Nephron (organoid): ENCODE measurements around the gene ACADSB.

Experiments used
- H3K27ac Mint-ChIP-seq, 3 experiments: 2 replicates each; pipeline ENCODE4 v1.8.0; 2020; ENCODE audit warnings: mixed read lengths in 3 of 3, mild to moderate bottlenecking in 2 of 3, moderate library complexity in 1 of 3
- H3K27me3 Mint-ChIP-seq: 2 replicates; pipeline ENCODE4 v1.8.0; 2021; ENCODE audit warnings: low read depth, mild to moderate bottlenecking, moderate library complexity, mixed read lengths
- H3K36me3 Mint-ChIP-seq: 2 replicates; pipeline ENCODE4 v1.8.0; 2020; ENCODE audit warnings: low read depth, mixed read lengths
- H3K4me1 Mint-ChIP-seq: 2 replicates; pipeline ENCODE4 v1.8.0; 2020; ENCODE audit warnings: mixed read lengths
- H3K4me3 Mint-ChIP-seq, 3 experiments: 2 replicates each; pipeline ENCODE4 v1.8.0; 2020; ENCODE audit warnings: mild to moderate bottlenecking in 3 of 3, mixed read lengths in 3 of 3, moderate library complexity in 2 of 3
- H3K9me3 Mint-ChIP-seq: 2 replicates; pipeline ENCODE4 v1.8.0; 2020; ENCODE audit warnings: mixed read lengths
- TF ChIP-seq, protein P1 (sequence below), 3 experiments: fragments of 200-600 bp; sonication (generic); IDR thresholded peaks; one replicate each; pipeline ENCODE4 v1.5.0; 2021; ENCODE audit warnings: antibody characterized with exemption in 3 of 3; ENCODE audit not compliant: unreplicated experiment in 3 of 3

ACADSB gene

GRCh38 chr10:123083811-123084210 lies 75.0 kb downstream of the ACADSB start:
- H3K4me3 Mint-ChIP-seq = no peak overlapping the region
- TF ChIP-seq, protein P1, sequence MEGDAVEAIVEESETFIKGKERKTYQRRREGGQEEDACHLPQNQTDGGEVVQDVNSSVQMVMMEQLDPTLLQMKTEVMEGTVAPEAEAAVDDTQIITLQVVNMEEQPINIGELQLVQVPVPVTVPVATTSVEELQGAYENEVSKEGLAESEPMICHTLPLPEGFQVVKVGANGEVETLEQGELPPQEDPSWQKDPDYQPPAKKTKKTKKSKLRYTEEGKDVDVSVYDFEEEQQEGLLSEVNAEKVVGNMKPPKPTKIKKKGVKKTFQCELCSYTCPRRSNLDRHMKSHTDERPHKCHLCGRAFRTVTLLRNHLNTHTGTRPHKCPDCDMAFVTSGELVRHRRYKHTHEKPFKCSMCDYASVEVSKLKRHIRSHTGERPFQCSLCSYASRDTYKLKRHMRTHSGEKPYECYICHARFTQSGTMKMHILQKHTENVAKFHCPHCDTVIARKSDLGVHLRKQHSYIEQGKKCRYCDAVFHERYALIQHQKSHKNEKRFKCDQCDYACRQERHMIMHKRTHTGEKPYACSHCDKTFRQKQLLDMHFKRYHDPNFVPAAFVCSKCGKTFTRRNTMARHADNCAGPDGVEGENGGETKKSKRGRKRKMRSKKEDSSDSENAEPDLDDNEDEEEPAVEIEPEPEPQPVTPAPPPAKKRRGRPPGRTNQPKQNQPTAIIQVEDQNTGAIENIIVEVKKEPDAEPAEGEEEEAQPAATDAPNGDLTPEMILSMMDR (IDR thresholded peaks at IDR 0.05; ENCODE audit: unreplicated experiment in 3 of 3) = no peak
- H3K4me1 Mint-ChIP-seq = no peaks in the 10 kb centered on the region
- peaks cover 2% of the 10 kb centered on the region for H3K9me3 Mint-ChIP-seq
- H3K36me3 Mint-ChIP-seq = no peaks in the 10 kb centered on the region
- no peak overlapping the region for H3K27ac Mint-ChIP-seq
- peaks cover 24% of the 10 kb centered on the region for H3K27me3 Mint-ChIP-seq

DNA sequence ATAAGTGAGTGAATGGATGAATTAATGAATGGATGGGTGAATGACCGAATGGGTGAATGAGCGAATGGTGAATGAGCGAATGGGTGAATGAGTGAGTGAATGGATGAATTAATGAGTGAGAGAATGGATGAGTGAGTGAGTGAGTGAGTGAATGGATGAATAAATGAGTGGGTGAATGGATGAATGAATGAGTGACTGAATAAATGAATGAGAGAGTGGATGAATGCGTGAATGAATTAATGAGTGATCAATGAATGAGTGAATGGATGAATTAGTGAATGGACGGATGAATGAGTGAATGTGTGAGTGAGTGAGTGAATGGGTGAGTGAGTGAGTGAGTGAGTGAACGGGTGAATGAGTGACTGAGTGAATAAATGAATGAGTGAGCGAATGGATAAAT lies 77.5 kb downstream of the ACADSB start:
- peaks cover 2% of the 10 kb centered on the region for H3K9me3 Mint-ChIP-seq
- no peak overlapping the region for H3K4me3 Mint-ChIP-seq
- TF ChIP-seq, protein P1 (IDR thresholded peaks at IDR 0.05; ENCODE audit: unreplicated experiment in 3 of 3) = no peak
- H3K27me3 Mint-ChIP-seq = peaks cover 20% of the 10 kb centered on the region
- no peak overlapping the region for H3K27ac Mint-ChIP-seq
- no peaks in the 10 kb centered on the region for H3K36me3 Mint-ChIP-seq
- H3K4me1 Mint-ChIP-seq = no peaks in the 10 kb centered on the region

GRCh38 chr10:123087348-123087747 lies 78.5 kb downstream of the ACADSB start:
- H3K9me3 Mint-ChIP-seq = peaks cover 2% of the 10 kb centered on the region
- no peaks in the 10 kb centered on the region for H3K4me1 Mint-ChIP-seq
- no peak overlapping the region for H3K4me3 Mint-ChIP-seq
- H3K27ac Mint-ChIP-seq = no peak overlapping the region
- peaks cover 27% of the 10 kb centered on the region for H3K27me3 Mint-ChIP-seq
- H3K36me3 Mint-ChIP-seq = no peaks in the 10 kb centered on the region
- TF ChIP-seq, protein P1 (IDR thresholded peaks at IDR 0.05; ENCODE audit: unreplicated experiment in 3 of 3) = no peak

- Mint-ChIP-seq H3K4me1 (no peaks in the 10 kb centered on the region), H3K36me3 (no peaks in the 10 kb centered on the region), H3K9me3 (peaks cover 2% of the 10 kb centered on the region), H3K27ac (no peak overlapping the region), H3K27me3 (peaks cover 27% of the 10 kb centered on the region), H3K4me3 (no peak overlapping the region)
- TF ChIP-seq, protein P1 (IDR thresholded peaks at IDR 0.05; ENCODE audit: unreplicated experiment in 3 of 3) = no peak
Observed at GRCh38 chr10:123087786-123088185, 79.0 kb downstream of the ACADSB start.

DNA sequence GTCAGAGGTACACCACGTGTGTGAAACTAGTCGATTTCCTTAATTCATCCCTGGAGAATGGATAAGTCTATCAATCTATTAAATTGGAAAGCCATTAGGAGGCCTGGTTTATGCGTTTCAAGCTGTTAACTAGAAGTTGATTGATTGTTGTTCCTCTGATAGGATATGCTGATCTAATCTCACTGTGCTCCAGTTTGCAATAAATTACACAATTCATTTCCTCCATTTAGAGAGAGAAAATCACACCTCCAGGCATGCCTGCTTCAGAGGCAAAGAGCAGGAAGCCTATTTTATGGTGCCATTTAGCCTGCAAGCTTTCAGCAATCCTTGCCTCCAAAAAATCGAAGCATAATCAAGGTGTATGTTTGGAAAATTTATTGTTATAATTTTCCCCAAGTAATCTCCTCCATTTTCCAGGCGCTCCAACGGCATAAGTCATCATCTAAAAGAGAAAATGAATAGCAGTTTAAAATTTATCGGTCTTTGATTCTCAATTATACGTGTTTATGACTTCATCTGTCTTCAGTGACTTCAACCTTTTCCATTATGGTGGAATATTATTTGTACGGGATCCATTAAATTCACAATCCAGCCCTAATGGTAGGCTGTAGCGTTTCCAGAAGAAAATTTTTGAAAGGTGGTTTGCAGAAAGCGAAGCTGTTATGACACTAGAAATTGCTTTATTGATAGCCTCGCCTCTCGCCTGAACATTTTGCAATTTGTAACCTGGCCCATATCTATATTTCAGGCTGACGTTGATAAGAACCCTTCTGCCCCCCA lies 84.0 kb downstream of the ACADSB start:
- Mint-ChIP-seq H3K36me3 (no peaks in the 10 kb centered on the region), H3K4me3 (no peak overlapping the region), H3K4me1 (no peaks in the 10 kb centered on the region), H3K27me3 (peaks cover 44% of the 10 kb centered on the region), H3K27ac (no peak overlapping the region), H3K9me3 (no peaks in the 10 kb centered on the region)
- TF ChIP-seq, protein P1 (IDR thresholded peaks at IDR 0.05; ENCODE audit: unreplicated experiment in 3 of 3) = no peak

DNA sequence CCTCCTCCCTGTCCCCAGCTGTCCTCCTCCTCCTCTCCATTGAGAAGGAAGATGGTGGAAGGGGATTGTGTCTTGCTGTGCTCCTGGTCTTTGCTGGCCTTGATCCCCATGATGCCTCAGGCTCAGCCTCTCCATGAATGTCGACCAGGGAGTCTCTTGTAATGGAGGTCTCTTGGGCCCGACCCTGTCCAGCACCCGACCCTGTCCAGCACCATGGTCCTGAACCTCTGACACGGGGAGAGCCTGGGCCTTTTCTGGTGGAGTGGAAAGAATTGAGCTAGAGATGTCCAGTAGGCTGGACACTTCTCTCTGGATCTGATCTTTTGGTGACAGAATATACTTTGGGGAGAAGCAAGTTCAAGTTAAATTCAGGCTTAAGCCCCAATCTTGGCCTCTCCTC lies 84.7 kb downstream of the ACADSB start:
- peaks cover 48% of the 10 kb centered on the region for H3K27me3 Mint-ChIP-seq
- H3K27ac Mint-ChIP-seq = no peak overlapping the region
- no peaks in the 10 kb centered on the region for H3K4me1 Mint-ChIP-seq
- TF ChIP-seq, protein P1 (IDR thresholded peaks at IDR 0.05; ENCODE audit: unreplicated experiment in 3 of 3) = no peak
- no peaks in the 10 kb centered on the region for H3K9me3 Mint-ChIP-seq
- H3K4me3 Mint-ChIP-seq = no peak overlapping the region
- no peaks in the 10 kb centered on the region for H3K36me3 Mint-ChIP-seq
